ENCODE data around the gene ZIC4.

ZIC4 gene

DNA sequence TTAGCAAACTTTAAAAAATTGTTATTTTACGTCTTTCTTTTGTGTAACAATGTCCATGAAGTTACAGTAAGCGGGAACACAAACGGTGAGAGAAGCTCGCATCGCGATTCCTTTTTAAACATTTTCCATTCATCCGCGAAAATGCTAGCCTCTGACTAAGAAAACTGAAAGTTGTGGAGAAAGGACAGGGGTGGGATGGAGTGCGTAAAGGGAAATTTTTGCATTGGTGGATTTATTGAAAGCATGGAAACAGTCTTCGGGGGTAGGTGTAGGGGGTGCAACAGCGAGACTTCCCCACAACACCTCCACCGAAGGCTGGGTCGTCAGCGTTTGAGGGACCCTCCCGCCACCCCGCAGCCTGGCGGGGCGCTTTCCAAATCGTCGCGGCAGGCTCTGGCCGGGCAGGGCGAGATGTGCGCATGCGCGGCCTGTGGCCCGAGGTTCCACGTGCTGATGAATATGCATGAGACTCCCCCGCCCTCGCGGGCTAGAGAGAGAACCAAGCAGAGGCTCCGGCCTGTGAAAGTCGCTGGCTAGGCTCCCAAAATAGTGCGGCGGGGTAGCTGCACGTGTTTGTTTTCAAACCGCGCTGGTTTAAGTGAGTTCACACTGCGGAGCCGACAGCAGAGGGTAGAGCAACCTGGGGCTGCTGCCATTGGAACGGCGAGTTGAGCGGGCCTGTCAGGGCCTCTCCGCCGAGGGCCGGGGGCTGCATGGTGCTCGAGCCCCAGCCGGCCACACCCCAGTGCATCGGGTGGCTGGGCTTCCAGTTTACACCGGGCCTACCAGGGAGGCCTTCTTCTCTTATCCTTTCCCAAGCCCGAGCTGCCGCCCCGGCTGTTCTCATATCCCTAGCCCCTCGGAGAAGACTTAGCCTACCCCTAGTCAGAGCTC lies 12.7 kb upstream of the ZIC4 start:
- no peak overlapping the region for H3K4me3 ChIP-seq (ENCODE audit: low read length)
- DNase-seq (ENCODE audit: low read depth, low spot score), result no peak

DNA sequence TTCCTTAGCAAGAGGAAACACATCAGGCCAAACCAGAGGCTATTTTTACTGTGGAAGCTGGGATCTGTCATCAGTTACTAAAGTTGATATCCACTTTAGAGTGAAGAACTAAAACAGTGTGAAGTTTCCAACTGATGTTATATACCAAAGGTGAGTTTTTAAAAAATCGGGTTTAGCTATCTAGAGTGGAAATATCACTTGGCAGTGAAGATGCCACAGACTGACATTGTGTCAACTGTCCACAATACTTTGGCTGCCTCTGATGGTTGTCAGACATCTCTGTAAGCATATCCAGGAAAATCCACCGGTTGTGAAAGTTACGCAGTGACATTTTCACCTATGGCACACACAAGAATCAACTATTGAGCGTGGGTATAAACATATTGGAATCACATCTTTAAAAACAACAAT lies 12.0 kb upstream of the ZIC4 start:
- no peak for DNase-seq (ENCODE audit: low read depth, low spot score)
- H3K4me3 ChIP-seq (ENCODE audit: low read length), result no peak overlapping the region

DNA sequence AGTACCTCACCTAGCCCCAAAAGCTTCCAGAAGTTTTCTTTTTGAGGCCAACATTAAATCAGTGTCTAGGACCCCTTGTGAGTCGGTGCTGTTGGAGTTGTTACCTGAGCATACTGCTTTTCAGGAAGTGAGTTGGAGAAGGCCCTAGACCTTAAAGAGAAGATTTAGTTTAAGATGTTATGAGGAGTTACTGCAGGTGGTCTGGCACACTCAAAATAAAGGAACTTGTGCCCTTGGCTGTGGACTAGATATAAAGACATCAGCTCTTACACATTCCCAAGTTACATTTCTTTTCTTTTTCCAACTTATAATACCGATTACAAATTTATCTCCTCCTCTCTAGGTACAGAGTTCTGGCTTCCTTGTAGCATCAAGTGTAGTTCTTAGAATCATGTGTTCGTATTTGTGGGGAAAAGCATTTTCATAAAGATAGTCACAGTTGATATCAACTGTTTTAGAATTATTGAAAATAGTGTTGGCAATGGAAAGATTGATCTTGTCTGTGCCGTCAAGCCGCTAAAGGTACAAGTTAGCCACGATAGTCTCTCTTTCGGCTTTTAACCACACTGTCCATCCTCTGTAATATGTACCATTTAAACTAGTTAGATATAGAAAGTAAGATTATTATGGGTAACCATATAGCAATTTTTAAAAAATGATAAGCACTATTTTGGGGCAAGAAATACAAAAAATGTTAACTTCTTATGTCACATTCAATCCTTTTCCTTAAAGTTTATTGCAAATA lies 11.4 kb upstream of the ZIC4 start:
- DNase-seq (ENCODE audit: low read depth, low spot score), result no peak
- no peak overlapping the region for H3K4me3 ChIP-seq (ENCODE audit: low read length)

DNA sequence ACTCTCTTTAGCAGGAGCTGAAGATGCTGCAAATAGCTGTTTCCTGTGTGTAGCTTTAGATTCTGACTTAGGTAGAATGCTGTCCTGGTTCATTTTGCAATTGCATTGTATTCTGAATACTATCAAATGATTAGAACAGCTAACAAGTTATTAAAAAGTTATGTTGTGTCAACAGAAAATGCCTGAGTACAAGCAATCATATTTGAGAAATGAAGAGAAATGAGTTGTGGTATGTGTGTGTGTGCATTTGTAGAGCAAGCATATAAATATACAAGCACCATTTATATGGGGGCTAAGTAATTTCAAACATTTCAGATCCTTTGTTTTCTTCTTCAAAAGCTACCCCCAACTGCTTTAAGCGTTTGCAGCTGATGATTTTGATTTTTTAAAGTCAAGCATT lies 10.6 kb upstream of the ZIC4 start:
- no peak overlapping the region for H3K4me3 ChIP-seq (ENCODE audit: low read length)
- DNase-seq (ENCODE audit: low read depth, low spot score), result no peak

DNA sequence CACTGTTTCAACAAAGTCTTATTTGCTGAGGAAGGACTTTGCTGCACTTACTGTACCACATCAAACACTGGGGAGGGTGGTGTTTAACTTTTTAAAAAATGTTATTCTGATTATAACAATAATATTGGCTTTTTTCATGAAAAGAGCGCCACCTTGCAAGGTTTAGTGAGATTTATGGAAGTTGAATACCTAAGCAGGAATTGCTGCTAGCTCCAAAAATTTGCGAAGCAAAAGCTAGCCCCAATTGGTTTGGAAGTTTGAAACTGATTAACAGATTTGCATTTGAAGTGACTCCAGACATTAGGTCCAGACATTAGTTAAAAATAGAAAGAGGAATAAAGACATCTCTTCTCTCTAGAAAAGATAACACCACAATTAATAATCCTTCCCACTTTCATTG lies 9.5 kb upstream of the ZIC4 start:
- no peak for DNase-seq (ENCODE audit: low read depth, low spot score)
- no peak overlapping the region for H3K4me3 ChIP-seq (ENCODE audit: low read length)

DNA sequence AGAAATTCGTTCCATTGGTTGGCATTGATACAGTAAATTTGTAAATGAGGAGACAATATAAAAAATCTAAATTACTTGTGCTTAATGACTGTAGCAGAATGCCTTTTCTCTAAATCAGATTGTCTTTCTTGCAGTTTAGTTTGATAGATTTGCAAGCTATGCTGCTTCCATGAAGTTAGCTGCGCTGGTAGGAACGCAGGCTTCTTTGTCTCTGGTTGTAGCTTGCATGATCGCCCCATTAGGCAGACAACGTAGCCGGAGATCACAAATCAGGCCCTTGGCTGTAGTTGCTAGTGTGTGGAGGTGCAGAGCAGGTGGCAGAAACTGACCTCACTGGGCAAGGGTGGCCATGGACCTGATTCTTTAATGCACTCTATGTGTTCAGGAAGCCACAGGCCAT lies 8.9 kb upstream of the ZIC4 start:
- H3K4me3 ChIP-seq (ENCODE audit: low read length), result no peak overlapping the region
- no peak for DNase-seq (ENCODE audit: low read depth, low spot score)

DNA sequence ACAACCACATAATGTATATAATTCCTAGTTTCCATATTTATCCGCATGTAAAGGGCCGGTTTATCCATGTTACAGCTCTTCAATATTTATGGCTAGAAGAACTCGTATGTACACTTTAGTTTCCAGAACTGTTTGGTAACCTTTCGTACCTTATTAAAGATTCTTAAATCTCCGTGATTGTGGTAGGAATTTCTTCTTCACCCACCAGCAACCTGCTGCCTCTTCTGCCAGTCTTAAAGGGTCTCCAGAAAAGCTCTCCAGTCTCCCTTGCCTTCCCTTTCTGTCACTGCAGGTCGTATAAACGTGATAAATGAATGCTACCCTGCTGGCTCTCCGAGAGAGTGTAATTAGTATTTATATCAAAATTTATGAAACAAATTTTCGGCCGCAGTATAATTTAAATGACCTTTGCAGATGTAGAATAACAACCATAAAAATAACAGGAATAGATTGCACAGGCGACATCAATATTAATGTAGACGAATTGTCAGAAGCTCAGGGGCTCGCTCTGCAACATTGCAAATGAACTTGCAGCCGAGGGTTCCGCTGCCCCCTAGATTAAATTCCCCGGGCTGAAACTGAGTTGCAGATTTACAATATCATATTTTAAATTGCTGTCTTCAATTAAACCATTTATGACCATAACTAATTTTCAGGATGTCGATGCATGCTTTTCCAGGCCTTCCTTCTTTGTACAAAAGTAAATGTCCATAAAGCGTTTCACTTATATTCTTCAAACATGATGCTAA lies 8.2 kb upstream of the ZIC4 start:
- H3K4me3 ChIP-seq (ENCODE audit: low read length), result no peak overlapping the region
- DNase-seq (ENCODE audit: low read depth, low spot score), result no peak

DNA sequence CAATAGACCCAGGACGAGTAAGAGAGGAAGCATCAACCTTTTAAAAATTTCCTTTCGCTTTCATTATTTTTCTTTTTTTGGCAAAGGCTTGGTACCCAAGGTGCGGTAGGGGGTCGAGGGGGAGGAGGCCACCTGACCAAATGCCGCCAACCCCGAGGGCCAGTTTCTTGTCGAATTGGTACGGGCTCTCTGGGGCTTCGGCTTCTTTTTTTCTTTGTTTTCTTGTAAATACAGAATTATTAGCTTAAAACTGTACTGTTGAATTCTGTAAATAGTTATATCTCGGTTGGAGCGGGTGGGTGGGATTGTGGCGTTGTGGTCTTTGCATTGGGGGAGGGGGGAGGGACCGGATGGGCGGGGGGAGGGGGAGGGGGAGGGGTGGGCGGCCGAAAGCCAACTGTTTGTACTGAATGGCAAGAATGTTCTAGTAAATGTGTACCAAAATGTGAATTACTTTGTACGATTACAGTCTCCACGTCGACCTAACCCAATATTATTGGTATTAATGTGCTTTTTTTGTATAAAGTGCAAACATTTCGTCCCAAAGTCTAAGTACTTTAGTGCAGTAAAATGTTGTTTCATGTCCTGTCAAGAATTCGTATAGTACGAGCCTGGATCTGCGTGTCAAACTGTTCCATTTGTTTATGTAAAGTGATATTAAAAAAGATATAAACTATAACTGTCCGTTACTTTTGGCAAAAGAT lies 7.5 kb upstream of the ZIC4 start:
- DNase-seq (ENCODE audit: low read depth, low spot score), result no peak

DNA sequence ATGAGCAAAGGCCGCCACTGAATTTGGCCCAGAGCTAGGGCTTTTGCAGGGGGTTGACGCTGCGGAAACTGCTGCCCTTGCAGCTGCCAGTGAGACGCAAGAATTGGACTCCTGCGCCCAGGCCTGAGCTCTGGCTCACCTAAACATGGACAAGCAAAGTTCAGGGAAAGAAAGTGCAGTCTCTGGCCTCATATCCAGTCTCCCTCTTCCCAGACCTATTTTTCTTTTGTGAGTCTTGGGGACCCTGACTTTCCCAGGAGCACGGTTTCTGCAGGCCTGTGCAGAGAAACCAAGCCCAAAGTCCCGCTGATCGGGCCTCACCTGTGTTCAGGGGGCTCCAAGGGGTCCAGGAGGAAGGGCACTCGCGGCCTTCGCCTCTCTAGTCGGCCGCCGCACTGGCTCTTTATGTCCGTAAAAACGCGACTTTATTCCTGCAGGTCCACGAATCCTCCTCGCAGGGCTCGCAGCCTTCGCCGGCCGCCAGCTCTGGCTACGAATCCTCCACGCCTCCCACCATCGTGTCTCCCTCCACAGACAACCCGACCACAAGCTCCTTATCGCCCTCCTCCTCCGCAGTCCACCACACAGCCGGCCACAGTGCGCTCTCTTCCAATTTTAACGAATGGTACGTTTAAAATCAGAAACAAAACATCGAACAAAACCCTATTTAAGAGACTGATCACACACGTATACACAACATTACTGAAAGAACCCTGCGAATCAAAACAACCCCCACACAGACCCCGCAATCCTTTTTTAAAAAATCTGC lies 6.8 kb upstream of the ZIC4 start:
- no peak for DNase-seq (ENCODE audit: low read depth, low spot score)
- no peak overlapping the region for H3K4me3 ChIP-seq (ENCODE audit: low read length)

More for the DNA sequence above, 7.5 kb upstream of the ZIC4 start:
- no peak overlapping the region for H3K4me3 ChIP-seq (ENCODE audit: low read length)

DNA sequence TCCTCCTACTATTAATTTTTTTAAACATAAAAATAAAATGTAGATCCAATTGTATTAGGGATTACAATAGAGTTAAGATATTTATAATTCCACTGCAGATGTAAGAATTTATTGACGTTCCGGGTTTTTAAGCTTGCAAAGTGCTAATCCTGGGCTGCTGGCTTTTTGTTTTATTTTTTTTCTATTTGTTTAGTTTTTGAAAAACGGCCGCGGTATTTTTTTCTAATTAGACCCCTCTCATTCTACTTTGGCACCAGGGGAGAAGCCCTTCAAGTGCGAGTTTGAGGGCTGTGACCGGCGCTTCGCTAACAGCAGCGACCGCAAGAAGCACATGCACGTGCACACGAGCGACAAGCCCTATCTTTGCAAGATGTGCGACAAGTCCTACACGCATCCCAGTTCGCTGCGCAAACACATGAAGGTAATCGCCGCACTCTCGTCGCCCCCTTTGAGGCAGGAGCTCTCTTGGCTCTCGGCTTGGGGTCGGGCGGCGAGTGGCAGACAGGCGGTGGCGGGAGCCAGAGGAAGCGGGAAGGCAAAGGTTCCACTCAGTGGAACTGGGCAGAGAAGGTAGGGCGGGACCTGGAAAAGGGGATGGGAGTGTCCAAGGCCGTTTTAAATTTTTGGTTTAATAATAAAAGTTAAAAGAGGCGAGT lies 6.0 kb upstream of the ZIC4 start:
- no peak overlapping the region for H3K4me3 ChIP-seq (ENCODE audit: low read length)
- no peak for DNase-seq (ENCODE audit: low read depth, low spot score)

DNA sequence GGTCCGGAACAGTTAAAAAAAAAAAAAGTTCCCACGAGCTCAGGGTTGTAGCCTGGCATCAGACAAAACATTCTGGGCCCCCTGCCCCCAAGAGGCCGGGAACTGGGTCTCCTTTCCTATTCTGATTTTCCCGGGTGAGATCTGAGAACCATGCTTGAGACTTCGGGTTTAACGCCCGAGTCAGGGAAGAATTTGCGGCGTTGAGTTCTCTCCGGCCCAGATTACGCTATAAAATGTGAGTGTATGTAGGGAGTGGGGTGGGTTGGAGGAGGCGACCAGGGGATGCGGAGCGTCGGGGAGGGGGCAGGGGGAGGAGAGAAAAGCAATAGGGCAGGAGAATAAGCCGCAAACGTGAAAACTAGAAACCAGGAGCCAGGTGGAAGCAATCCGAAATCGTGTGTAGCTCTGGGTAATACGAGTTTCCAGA lies 5.5 kb upstream of the ZIC4 start:
- no peak overlapping the region for H3K4me3 ChIP-seq (ENCODE audit: low read length)
- no peak for DNase-seq (ENCODE audit: low read depth, low spot score)

DNA sequence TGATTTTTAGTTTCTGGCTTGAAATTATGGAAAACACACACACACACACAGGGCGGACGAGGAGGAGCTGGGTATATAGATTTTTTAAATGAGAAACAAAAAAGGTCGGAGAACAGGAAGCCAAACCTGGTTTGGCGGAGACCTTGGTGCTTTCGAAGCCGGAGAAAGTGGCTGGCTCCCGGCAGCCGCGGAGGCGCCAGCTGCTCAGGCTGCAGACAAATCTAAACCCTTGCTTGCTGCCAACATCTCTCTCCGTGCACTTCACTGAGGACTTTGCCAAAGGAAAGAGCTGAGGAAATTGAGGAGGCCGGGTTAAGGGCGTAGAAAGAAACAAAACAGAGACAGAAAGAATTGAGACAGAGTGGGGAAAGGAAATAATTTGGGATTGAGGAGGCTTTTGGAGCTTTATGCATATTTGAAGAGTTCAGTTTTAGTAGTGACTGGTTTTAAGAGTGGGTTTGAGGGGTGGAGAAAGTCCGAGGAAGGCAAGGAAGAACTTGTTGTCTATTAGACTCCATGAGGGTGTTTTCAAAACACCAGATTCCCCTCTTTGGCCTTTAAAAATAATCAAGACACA lies 5.0 kb upstream of the ZIC4 start:
- DNase-seq (ENCODE audit: low read depth, low spot score), result no peak

DNA sequence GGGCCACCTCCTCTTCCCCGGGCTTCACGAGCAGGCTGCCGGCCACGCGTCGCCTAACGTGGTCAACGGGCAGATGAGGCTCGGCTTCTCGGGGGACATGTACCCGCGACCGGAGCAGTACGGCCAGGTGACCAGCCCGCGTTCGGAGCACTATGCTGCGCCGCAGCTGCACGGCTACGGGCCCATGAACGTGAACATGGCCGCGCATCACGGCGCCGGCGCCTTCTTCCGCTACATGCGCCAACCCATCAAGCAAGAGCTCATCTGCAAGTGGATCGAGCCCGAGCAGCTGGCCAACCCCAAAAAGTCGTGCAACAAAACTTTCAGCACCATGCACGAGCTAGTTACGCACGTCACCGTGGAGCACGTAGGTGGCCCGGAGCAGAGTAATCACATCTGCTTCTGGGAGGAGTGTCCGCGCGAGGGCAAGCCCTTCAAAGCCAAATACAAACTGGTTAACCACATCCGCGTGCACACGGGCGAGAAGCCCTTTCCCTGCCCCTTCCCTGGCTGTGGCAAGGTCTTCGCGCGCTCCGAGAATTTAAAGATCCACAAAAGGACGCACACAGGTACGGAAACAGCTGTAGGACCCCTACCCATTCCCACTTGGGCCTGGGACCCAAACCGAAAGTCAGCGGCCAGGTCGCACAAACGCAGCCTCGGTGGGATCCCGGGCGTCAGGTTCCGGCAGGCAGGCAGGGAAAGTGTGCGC lies 4.3 kb upstream of the ZIC4 start:
- H3K4me3 ChIP-seq (ENCODE audit: low read length), result no peak overlapping the region
- DNase-seq (ENCODE audit: low read depth, low spot score), result peak; percentile 4

More for the DNA sequence above, 5.0 kb upstream of the ZIC4 start:
- H3K4me3 ChIP-seq (ENCODE audit: low read length), result no peak overlapping the region

DNA sequence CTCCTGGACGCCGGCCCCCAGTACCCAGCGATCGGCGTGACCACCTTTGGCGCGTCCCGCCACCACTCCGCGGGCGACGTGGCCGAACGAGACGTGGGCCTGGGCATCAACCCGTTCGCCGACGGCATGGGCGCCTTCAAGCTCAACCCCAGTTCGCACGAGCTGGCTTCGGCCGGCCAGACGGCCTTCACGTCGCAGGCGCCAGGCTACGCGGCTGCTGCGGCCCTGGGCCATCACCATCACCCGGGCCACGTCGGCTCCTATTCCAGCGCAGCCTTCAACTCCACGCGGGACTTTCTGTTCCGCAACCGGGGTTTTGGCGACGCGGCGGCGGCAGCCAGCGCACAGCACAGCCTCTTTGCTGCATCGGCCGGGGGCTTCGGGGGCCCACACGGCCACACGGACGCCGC lies 3.8 kb upstream of the ZIC4 start:
- no peak overlapping the region for H3K4me3 ChIP-seq (ENCODE audit: low read length)
- DNase-seq (ENCODE audit: low read depth, low spot score), result no peak

DNA sequence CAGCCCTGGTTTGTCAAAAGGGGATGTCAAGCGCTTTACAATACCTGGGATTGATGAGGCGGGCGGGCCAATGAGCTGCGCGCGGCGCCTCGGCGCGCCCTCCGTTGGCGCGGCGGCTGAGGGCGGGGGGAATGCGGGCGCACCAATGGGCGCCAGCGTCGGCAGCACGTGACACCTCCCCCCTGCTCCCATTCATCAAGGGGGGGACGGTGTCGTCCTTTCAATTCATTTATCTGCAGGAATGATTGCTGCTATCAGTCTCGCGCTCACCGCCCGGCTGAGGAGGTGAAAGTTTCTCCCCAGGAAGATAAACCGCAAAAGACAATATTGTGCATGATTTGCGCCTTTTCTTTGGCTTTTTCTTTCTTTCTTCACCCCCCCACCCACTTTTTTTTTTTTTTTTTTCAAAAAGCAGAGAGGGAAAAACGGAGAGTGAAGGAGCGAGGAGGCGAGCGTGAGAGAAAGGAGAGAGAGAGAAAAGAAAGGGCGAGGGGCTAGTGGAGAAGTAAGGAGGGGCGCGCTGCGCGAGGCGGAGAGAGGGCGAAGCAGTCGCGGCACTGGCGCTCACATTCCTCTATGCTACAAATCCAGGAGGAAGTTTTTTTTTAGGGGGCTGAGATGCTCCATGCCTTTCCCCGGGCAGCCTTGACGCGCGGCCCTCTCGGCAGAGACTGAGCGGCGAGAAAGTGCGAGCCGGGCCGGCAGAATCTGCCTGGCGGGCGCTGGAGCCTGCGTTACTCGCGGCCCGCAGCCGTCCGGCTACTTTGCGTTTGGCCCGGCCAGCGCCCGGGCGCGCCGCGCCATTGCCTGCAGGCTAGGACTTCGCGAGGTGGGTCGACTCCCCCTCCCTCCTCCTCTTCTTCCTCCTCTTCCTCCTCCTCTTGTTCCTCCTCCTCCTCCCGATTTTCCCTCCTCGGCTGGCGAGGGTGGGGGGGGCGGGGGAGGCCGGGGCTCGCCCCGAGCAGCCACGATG lies 3.1 kb upstream of the ZIC4 start, which contains the start of gene ZIC1:
TSS of gene ZIC1 (plus strand) at position 223 of the 973 bp plus-strand sequence. CDS start at position 971, 748 bp downstream.
- DNase-seq (ENCODE audit: low read depth, low spot score), result no peak
- H3K4me3 ChIP-seq (ENCODE audit: low read length), result no peak within 1 kb of the TSS

Data from Jurkat, Clone E6-1 (cell line).